UCSD-AML1 (cell line): ENCODE results near the gene C1orf116.

Experiments
- DNase-seq: peaks from one replicate; lab custom pipeline; 2025; ENCODE audit not compliant: unreplicated experiment; lab: John Stamatoyannopoulos, UW

The C1orf116 gene

GRCh38 chr1:207020709-207021107 lies 11.8 kb downstream of the C1orf116 start:
- DNase-seq, result peak; percentile 72

GRCh38 chr1:207020065-207020708 lies 12.4 kb downstream of the C1orf116 start:
- DNase-seq, result no peak

DNA sequence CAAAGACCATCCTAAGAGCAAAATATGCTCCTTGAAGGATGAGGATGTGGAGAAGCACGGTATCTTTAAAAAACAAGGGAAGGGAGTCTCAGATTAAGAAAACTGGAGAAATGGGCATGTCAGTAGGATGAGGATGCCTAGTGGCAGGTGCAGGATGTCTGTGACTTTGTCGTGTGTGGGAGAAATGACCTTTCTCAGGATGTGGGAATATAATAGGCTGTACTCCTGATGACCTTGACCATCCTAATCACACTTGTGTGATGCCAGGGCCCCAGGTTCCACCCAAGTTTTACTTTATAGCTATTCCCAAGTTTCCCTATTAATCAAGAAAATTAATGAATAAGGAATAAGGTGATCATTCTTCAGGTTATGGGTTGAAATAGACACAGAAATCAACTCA lies 12.9 kb downstream of the C1orf116 start:
- no peak for DNase-seq

- no peak for DNase-seq
Measured at GRCh38 chr1:207019161-207019560, 13.4 kb downstream of the C1orf116 start.

GRCh38 chr1:207018707-207019106 lies 13.8 kb downstream of the C1orf116 start:
- no peak for DNase-seq

GRCh38 chr1:207017615-207018559 lies 14.7 kb downstream of the C1orf116 start:
- DNase-seq, result no peak

GRCh38 chr1:207015791-207016190 lies 16.8 kb downstream of the C1orf116 start:
- no peak for DNase-seq

DNA sequence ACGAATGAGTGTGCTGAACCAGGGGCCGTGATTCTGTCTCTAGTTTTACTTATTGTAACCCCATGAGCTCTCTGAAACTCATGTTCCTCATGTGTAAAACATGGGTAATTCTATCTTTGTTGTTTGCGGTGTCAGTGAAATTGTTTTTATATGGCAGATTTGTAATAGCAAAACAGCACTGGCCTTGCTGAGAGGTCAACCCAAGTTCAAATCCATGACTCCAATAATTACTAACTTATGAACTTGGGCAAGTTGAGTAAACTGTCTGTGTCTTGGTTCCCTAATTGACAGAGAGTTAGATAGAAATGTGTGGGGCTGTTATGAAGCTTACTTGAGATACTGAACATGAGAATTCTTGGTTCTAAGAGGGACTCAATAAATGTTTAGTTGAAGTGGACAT lies 17.8 kb downstream of the C1orf116 start:
- no peak for DNase-seq

DNA sequence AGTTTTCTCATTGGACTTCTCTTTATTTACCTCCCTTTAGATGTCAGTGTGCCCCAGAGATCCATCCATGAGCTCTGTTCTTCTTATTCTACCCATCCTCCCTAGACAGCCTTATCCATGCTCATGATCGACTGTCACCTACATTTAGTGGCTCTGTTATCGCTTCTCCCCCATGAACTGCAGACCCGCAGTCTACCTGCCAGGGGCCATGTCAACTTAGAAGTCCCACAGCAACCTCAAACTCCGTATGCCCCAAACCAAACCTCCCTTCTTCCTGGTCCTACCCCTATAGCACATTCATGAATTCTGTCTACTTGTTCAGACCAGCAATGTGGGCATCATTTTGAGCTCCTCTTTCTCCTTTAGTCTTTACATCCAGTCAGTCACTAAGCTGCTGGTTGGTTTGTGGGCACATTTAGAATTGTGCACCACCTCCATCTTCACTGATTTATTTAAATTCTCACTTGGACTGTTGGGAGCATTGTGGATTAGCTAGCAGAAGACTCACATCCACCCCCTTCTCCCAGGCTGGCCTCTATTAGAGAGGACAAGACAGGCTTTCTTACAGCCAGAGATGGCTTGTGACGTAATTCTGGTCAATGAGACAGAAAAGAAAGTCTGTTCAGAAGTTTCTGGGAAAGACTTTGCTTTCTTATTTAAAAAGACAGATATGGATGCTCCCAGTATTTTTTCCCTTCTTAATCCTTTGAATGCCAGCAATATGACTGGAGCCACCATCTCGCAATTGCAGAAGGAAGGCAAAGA lies 19.1 kb downstream of the C1orf116 start:
- DNase-seq, result no peak

DNA sequence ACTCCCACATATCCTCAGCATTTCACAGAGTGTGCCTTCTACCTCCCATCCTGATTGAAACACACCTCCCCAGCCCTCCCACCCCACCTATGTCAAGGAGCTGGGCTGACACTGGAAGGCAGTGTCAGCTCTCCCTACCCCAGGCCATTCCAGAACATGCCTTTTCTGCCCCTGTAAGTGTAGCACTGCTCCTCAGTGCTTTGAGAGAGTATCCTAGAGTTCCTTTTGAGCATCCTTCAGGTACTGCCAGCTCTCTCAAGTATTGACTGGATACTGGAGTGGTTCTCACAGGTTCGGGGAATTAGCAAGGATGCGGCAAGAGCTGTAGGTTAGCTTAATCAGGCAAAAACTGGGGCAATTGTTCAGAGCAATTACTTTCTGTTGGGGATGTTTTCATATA lies 21.8 kb downstream of the C1orf116 start:
- DNase-seq, result no peak

DNA sequence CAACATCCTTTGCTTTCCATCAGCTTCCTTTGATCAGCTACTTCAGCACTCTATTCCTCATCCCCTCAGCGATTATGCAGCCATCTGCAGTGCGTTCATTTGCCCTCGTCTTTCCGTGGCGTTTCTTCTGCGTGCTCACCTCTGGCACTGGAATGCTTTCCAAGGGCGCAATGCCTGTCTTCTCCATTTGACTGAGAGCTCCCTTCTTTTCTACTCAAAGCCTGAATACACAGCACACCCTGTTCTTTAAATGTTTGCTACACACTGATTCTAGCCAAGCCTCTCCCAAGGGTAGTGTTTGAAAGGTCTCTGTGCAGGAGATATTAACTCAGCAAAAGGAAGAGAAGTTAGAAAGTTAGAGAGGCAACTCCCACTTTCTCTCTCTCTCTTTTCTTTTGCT lies 22.6 kb downstream of the C1orf116 start:
- no peak for DNase-seq

- DNase-seq, result no peak
Measured at GRCh38 chr1:207009182-207009850, 23.2 kb downstream of the C1orf116 start.

- DNase-seq, result no peak
Measured at GRCh38 chr1:207007352-207008033, 25.1 kb downstream of the C1orf116 start.

DNA sequence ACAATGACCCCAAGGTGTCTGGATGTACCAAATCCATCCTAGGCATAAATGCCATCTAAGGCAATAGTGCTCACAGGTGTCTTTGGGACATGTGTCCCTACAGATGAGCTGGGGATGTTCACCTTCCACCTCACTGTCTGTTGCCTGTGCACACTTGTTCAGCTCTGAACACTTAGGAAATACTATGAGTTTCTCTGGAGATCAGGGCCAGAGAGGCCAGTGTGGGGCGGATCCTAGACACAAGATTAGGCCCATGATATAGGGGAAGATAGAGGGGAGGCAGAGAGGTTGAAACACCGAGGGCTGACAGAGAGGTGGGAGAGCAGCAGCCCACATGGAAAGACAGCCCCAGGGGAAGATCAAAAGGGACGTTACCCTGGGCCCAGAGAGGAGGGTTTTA lies 25.6 kb downstream of the C1orf116 start:
- DNase-seq, result no peak

- no peak for DNase-seq
Measured at GRCh38 chr1:207006083-207006482, 26.5 kb downstream of the C1orf116 start.

DNA sequence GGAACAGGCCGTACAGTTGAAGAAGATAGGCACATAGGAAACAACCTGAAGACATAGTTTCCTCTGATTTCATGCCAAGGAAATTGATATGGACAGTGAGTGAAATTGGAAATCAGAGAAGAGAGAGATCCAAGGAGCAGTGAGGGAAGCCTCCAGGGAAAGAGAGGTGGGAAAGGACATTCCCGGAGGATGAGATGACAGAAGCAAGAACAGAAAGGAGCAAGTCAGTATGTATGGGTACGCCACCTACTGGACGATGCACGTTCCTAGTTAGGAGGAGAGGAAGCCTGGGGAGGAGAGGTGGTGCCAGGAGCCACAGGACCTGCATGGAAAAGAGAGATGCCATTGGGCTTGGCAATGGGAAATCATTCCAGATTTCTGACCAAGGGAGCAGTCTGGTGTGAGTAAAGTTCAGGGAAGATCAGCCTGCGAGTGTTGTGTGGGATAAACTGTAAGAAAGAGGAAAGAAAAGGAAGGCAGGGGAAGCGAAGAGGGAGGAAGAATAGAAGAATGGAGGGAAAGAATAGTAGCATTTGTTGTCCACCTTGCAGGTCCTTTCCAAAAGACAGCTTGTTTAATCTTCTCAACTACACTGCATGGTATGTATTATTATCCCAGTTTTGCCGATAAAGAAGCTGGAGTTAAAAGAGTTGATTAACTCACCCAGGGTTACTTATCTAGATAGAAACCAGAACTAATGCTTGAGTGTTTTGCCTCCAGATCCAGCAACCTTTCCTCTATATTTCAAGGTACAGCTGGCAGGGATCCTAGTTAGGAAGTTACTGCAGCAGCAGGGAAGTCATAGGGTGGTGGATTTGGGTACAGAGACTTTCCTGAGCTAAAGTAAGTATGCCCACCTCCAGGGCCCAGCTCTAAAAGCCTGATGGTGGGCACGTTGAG lies 27.4 kb downstream of the C1orf116 start:
- no peak for DNase-seq

- no peak for DNase-seq
Measured at GRCh38 chr1:207003210-207003609, 29.3 kb downstream of the C1orf116 start.

- no peak for DNase-seq
Measured at GRCh38 chr1:207002724-207003146, 29.8 kb downstream of the C1orf116 start.

DNA sequence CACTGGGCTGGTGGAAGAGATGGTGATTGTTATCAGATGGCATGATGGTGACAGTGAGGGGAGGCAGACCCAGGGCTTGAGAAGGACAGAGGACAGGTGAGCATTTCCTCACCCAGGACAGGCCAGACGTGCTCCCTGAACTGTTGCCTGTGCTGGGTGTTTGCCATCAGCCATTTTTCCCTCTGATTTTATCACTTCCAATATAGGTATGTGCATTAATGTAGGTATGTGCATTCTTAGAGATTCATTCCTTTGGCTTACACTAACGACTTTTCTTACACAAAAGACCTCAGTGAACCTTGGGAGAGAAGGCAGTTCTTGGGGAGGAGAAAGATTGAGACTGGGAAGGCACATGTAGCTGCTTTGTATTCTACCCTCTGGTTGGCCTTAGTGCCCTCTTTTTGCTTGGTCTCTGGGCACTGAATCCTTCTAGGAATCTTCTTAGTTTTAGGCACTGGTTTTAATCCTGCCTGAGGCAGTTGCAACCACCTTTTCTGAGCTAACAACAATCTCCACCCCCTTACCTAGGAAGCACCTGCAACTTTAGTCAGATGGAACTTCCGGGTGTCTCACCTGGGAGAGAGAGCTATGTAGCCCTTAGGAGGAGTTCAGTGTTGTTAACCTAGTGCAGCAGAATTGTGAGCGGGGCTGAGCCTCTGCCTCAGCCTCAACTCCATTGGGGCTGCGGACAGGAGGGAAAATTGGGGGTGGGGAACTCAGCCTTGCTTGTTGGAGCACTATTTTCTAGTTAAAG lies 30.9 kb downstream of the C1orf116 start:
- DNase-seq, result no peak
